HK-2 (cell line): Measurements from ENCODE around the gene TMCC3.

Source experiments
- DNase-seq: peaks from one replicate; pipeline ENCODE4 v3.0.0-alpha.2; 2018; ENCODE audit not compliant: unreplicated experiment

The TMCC3 gene

DNA sequence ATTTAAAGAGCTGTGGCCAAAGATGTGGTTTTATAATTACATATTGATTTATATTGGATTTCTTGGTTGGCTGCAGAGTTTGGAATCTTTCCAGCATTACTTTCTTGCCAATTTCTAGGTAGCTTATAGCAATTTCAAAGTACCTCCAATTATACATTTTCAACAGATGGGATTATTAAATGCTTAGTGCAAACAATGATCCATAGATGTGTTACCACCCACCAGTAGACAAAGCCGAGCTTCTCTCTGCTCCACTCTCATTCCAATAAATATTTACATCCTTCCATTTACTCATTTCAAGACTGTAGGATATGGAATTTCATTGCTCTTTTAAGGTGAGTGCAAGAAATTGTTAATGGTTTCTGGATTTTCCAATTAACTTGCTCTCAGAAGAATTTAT lies 21.6 kb upstream of the TMCC3 start:
- no peak for DNase-seq

DNA sequence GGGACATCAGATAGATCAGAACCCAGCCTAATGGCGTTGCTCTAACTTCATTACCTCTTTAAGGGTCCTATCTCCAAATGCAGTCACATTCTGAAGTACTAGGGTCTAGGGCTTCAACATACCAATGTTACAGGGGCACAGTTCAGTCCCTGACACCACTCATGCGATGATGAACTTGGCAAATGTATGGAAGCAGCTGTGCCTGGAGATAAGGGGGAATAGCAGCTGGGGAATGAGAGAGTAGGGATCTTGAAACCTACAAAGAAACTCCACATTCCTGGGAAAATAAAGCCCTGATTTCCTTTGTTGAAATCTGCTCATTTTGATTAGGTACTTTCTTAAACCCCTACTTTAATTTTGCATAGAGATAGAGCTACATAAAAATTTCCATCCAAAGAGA lies 20.5 kb upstream of the TMCC3 start:
- DNase-seq = no peak

GRCh38 chr12:94670075-94670474 lies 19.7 kb upstream of the TMCC3 start:
- no peak for DNase-seq

DNA sequence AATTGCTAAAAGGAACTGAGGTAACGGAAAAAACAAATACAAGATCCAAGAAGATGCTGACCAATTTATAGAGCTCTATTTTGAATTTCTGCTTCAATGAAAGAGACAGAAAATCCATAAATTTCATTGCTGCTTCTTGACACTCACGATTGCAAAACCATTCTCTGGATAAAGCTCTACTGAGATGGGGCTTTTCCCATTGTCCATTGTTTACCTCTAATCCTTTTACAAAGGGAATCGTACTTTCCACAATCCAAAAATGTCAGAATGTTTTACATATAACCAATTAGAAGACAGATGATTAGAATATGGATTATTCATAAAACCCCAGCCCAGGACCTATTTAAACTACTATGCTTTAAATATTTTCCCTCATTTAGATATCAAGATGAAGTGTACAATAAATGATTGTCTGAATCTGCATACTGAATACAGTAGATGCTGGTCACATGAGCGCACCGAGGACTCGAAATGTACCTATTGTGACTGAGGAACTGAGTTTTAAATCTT lies 16.7 kb upstream of the TMCC3 start:
- DNase-seq = no peak

DNA sequence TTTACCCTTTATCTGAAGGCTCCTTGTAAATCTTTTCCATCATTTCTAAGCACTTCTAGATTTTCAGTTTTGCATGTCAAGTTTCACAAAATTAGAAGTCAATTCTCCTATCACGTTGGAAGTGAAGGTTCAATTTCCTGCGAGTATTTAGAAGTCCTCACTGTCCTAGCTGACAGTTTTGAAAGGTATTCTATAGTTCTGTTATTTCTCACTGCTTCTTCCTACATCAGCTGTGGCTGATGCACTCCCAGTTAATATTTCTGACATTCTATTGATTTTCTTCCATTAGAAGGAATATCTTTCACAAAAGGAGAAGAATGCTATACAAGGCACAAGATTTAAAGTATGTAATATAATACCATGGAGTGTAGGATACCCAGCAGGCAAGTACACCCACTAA lies 15.8 kb upstream of the TMCC3 start:
- no peak for DNase-seq

DNA sequence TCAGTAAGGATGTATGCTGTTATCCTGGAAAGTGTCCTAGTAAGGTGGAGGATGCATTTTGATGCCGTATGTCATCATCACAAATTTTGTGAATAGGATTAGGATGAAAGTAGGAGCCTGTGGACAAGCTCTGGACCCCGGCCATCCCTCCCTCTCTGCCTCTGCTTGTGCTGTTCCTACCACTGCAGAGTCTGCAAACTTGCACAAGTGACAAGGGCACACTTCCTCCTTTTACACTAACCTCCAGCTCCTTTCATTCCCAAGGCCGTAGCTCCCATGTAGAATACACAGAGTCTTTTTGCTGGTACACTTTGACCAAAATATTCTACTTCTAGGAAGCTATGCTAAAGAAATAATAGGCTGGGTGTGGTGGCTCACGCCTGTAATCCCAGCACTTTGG lies 13.3 kb upstream of the TMCC3 start:
- no peak for DNase-seq

DNA sequence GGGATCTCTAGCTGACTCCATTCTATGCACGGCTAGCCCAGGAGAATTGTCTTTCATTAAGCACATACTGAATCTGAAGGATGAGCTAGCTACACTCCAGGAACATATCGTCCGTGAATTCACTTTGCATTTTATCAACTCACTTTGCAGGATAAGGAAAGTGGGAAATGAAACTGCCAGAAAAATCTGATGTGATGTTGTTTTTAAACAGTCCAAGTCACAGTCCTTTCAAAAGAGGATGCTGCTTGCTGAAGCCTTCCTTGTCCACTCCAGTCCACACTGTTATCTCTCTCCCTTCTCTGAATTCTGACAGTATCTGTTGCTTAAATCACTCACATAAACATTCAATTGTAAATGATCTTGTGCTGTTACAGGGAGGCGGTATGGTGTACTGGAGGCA lies 12.7 kb upstream of the TMCC3 start:
- no peak for DNase-seq

- no peak for DNase-seq
Measured at GRCh38 chr12:94660436-94660835, 10.1 kb upstream of the TMCC3 start.

DNA sequence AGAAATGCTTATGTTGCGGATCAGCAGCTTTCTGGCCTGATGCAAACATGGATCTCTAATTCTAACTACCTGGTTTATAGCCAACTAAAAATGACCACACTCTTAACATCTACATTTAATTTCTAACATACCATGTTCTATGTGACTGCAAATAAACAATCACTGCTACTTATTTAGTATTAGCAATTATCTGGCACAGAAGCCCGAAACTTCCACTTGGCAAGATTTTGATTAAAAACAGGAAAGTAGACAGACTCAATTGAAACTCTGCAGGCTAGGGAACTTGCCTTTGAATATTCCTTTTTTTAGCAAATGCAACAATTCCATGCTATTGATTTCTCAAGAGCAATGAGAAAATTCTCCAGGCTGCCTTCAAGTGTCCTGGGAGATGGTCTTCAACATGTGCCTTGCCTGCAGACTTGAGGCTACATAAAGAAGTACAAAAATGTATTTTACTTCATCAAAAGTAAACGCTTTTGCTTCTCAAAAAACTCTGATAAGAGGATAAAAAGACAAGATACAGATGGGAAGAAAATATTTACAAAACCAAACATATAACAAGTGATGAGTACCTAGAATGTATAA lies 9.1 kb upstream of the TMCC3 start:
- DNase-seq = no peak

- no peak for DNase-seq
Measured at GRCh38 chr12:94658931-94659330, 8.6 kb upstream of the TMCC3 start.

DNA sequence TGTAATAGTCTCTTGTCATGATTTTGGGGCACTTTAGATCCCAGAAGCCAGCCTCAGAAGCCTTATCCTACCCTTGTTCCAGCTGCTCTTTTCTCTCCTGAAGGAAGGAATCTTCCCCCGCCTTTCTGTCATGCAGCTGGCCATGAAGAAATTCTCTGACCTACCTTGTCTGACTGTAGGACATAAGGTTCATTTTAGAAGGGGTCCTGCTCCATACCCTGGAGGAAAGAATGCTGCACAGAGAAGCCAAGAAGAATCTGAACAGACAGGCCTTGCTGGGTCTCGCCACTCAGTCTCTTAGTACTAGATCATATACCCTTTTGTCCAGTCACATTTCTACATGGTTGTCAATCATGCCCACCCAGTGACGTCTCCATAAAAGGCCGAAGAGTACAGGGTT lies 6.2 kb upstream of the TMCC3 start:
- DNase-seq = no peak

DNA sequence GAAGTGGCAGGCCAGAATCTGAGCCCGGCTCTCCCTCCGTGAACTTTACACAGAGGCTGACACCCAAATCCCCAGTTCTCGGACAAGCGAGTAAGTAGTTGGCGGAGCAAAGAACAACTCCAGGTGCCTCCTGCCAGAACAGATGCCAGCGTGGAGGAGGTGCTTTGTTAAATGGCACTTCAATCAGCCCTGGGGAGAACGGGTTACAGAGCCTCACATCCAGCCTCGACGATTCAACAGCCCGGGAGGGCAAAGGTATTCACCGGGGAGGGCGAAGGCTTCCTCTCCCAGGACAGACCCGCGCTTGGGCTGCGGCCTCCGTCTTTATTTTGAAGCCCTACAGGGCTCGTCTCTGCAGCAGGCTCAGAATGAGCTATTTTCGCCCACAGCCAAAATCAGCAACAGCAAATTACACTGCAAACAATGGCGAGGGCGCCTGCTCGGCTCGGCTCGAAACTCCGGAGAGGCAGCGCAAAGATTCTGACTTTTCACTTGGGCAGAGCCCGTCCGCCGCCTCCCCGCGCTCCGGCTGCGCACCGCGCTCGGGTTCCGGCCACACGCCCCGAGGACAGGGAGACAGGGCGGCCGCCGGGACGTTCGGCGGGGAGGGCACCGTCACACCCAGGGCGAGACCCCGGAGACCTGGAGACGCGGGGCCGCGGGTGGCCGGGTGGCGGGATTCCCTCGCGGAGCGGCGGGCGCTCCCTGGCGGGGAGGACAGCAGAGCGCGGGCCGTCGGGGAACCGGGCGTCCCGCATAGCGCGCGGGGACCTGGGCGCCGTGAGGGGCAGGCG lies 811 bp downstream of the TMCC3 start:
- peak; percentile 32 for DNase-seq

DNA sequence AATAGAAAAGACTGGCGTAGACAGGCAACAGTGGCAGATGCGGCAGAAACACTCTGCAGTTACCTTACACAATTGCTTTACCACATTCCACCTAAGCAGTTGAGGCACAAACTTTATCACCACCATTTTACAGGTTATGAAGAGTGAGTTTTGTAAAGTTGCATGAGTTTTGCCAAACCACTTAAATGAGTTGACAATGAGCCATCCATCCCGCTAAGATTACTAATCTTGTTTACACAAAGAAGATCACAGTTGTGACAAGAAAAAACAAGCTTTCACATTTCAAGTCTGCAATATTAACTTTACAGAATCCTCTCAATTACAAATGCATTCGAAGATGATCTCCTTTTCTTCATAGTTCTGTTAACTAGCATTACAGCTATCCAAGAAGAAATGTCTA lies 1.8 kb downstream of the TMCC3 start:
- DNase-seq = no peak

- DNase-seq = peak; percentile 68
Measured at GRCh38 chr12:94644141-94644979, 6.0 kb downstream of the TMCC3 start.

GRCh38 chr12:94643606-94644005 lies 6.8 kb downstream of the TMCC3 start:
- DNase-seq = no peak

DNA sequence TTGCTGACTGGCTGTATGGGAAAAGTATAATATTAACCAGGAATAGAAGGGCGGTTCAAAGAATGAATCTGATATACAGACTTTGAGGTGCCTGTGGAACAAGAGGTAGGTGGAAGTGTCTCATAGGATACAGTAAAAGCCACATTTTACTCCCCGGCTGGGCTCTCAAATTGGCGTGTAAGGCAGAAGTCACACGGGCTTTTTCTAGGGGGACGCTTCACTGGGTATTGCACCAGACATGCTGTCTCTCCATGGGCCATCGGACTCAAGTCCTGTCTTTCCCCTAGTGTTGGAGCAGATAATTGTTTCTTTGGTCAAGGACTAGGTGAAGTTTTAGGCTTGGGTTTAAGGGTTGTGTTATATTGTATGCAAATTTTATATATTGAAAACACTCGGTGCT lies 9.1 kb downstream of the TMCC3 start:
- DNase-seq = peak; percentile 28

- DNase-seq = peak; percentile 64
Measured at GRCh38 chr12:94640134-94640928, 10.0 kb downstream of the TMCC3 start.

- DNase-seq = no peak
Measured at GRCh38 chr12:94638521-94638920, 11.8 kb downstream of the TMCC3 start.

- DNase-seq = no peak
Measured at GRCh38 chr12:94637390-94638113, 12.8 kb downstream of the TMCC3 start.

GRCh38 chr12:94636462-94637085 lies 13.8 kb downstream of the TMCC3 start:
- no peak for DNase-seq

GRCh38 chr12:94634717-94635116 lies 15.6 kb downstream of the TMCC3 start:
- DNase-seq = no peak
